Activated CD8-positive, alpha-beta T cell treated with anti-CD3 and anti-CD28 coated beads, Interleukin-2, amount 10 ng/mL, durations not matched to agents 7 days and 5 days (primary cell): ENCODE measurements around the gene CCR6. TPM values are rescaled to one million over a fixed set of nuclear protein-coding genes. Genes with fewer than 3 reads are reported as not detected.

Source experiments
- ATAC-seq: fragments of 150-1000 bp; cut with Tn5 transposase; one replicate; pipeline ENCODE4 v1.10.0; 2021; ENCODE audit warnings: moderate library complexity
- CTCF ChIA-PET: fragments of 350-600 bp; sonication (Branson Sonifier 250); formaldehyde crosslinking; loops from one replicate; lab custom pipeline; 2021; ENCODE audit warnings: antibody characterized with exemption; lab: Charles Lee
- POLR2A ChIA-PET: fragments of 350-600 bp; sonication (Branson Sonifier 250); formaldehyde crosslinking; loops from one replicate; lab custom pipeline; 2021; ENCODE audit warnings: antibody characterized with exemption; lab: Charles Lee
- DNase-seq: peaks from one replicate; pipeline ENCODE4 v3.0.0-alpha.2; 2020
- H3K27ac Mint-ChIP-seq: one replicate; pipeline ENCODE4 v1.8.0; 2021; ENCODE audit warnings: mild to moderate bottlenecking, mixed read lengths
- H3K27me3 Mint-ChIP-seq: one replicate; pipeline ENCODE4 v1.8.0; 2021; ENCODE audit warnings: low read depth, mixed read lengths
- H3K36me3 Mint-ChIP-seq: one replicate; pipeline ENCODE4 v1.8.0; 2021; ENCODE audit warnings: low read depth, mixed read lengths
- H3K4me1 Mint-ChIP-seq: one replicate; pipeline ENCODE4 v1.8.0; 2021; ENCODE audit warnings: low read depth, mixed read lengths
- H3K4me3 Mint-ChIP-seq: one replicate; pipeline ENCODE4 v1.8.0; 2021; ENCODE audit warnings: mild to moderate bottlenecking, mixed read lengths
- H3K9me3 Mint-ChIP-seq: one replicate; pipeline ENCODE4 v1.8.0; 2022; ENCODE audit warnings: mixed read lengths; ENCODE audit not compliant: insufficient read depth
- total RNA-seq, 2 experiments: library from RNA; stranded (reverse); gene quantifications; one replicate each; pipeline ENCODE4 v1.2.3, GENCODE V29; 2021

Gene CCR6
- total RNA-seq, 2 experiments from 2014 or later = 3.8 to 4.4 TPM

- Mint-ChIP-seq H3K4me3 (no peak overlapping the region), H3K4me1 (peaks cover 13% of the 10 kb centered on the region), H3K27me3 (no peaks in the 10 kb centered on the region), H3K36me3 (no peaks in the 10 kb centered on the region), H3K27ac (no peak overlapping the region), H3K9me3 (no peaks in the 10 kb centered on the region)
- CTCF ChIA-PET = no interaction called here
- ATAC-seq (no peak), DNase-seq (no peak)
- POLR2A ChIA-PET = no interaction called here
These were observed 25.1 kb downstream of the CCR6 start for GRCh38 chr6:167148021-167148420.

DNA sequence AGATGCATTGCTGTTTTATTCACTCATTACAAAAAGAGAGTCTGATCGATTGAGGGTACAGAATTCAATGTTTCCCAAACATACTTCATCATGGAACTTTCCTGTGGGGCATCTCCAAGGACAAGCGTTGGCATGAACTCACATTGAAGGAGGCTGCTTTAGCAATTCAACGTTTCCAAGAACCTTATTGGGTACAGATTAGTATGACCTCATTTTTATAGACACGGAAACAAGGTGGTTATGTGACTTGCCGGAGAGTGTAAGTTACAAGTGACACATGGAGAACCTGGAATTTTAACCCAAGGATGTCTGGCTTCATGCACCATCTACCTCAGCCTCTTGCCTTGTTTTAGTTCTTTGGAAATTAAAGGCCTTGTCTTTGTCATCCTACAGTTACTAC lies 26.1 kb downstream of the CCR6 start:
- H3K9me3 Mint-ChIP-seq = no peaks in the 10 kb centered on the region
- no peaks in the 10 kb centered on the region for H3K36me3 Mint-ChIP-seq
- no peaks in the 10 kb centered on the region for H3K27me3 Mint-ChIP-seq
- ChIA-PET POLR2A (no interaction called here), CTCF (no interaction called here)
- no peak overlapping the region for H3K27ac Mint-ChIP-seq
- DNase-seq = no peak
- no peak for ATAC-seq
- peaks cover 20% of the 10 kb centered on the region for H3K4me1 Mint-ChIP-seq
- no peak overlapping the region for H3K4me3 Mint-ChIP-seq

DNA sequence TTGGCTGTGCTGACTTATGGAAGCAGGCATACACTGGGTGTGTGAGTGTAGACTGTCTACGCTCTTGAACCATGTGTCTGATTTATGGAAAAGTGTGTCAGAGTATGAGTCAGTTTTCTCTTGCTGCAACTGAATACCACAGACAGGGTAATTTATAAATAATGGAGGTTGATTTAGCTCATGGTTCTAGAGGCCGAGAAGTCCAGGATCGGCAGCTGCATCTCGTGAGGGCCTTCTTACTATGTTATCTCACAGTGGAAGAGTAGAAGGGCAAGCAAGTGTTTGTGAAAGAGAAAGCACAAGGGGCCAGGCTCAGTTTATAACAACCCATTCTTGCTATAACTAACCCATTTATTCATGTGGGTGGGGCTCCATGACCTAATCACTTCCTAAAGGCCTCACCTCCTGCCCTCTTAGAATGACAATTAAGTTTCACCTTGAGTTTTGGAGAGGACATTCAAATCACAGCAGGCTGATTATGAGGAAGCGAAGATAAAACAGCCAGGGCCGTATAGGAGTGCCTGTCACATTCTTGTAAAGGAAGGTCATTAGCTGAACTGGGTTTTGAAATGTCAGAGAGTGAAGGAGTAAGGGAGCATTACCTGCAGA lies 28.1 kb downstream of the CCR6 start:
- no peak overlapping the region for H3K4me3 Mint-ChIP-seq
- POLR2A ChIA-PET = no interaction called here
- H3K27ac Mint-ChIP-seq = no peak overlapping the region
- CTCF ChIA-PET = no interaction called here
- ATAC-seq (no peak), DNase-seq (no peak)
- H3K36me3 Mint-ChIP-seq = no peaks in the 10 kb centered on the region
- peaks cover 20% of the 10 kb centered on the region for H3K4me1 Mint-ChIP-seq
- no peaks in the 10 kb centered on the region for H3K9me3 Mint-ChIP-seq
- peaks cover 3% of the 10 kb centered on the region for H3K27me3 Mint-ChIP-seq

GRCh38 chr6:167151648-167152047 lies 28.8 kb downstream of the CCR6 start:
- no peaks in the 10 kb centered on the region for H3K9me3 Mint-ChIP-seq
- CTCF ChIA-PET = no interaction called here
- H3K4me3 Mint-ChIP-seq = no peak overlapping the region
- H3K36me3 Mint-ChIP-seq = no peaks in the 10 kb centered on the region
- DNase-seq = no peak
- POLR2A ChIA-PET = no interaction called here
- H3K4me1 Mint-ChIP-seq = peaks cover 20% of the 10 kb centered on the region
- no peak overlapping the region for H3K27ac Mint-ChIP-seq
- H3K27me3 Mint-ChIP-seq = peaks cover 3% of the 10 kb centered on the region
- ATAC-seq = no peak

DNA sequence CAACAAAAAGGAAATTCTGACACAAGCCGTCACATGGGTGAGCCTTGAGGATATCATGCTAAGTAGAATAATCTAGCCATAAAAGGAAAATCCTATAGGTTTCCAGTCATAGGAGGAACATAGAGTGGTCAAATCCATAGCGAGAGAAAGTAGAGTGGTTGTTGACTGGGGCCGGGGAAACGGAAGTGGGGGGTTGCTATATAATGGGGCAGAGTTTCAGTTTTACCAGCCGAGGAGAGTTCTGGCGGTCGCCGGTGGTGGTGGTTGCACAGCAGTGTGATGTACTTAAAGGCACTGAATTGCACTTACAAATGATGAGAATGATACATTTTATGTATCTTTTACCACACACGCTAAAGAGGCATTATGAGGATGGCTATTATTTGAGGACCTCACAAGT lies 30.0 kb downstream of the CCR6 start:
- DNase-seq (peak; percentile 40), ATAC-seq (peak; percentile 49)
- peaks cover 20% of the 10 kb centered on the region for H3K4me1 Mint-ChIP-seq
- peak overlapping the region; percentile 60 for H3K4me3 Mint-ChIP-seq
- H3K9me3 Mint-ChIP-seq = no peaks in the 10 kb centered on the region
- POLR2A ChIA-PET = no interaction called here
- CTCF ChIA-PET = interaction anchor here (0.9 to 1.4 kb wide), 2 partner anchors 11 to 164 kb away, joined by 3 to 4 read pairs; no protein-coding TSS in a partner anchor
- H3K27me3 Mint-ChIP-seq = peaks cover 3% of the 10 kb centered on the region
- no peak overlapping the region for H3K27ac Mint-ChIP-seq
- no peaks in the 10 kb centered on the region for H3K36me3 Mint-ChIP-seq

DNA sequence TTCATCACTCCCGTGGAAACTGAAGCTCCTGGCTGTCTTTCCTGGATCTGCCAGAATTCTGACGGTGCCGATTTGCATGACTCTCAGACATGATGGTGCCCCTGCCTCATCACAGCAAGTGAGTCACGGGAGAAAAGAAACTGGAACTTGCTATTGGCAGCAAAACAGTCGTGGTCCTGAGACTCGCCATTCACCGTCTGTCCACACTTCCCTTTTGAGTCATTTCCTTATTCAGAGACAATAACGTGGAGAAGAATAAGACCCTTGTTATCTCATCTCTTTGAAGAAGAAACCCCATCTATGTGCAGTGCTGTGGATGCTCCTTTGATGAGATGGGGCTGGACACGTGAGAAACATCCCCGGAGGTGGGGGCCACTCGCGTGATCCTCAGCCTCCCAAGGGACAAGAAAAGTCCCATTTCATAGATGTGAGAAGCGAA lies 30.6 kb downstream of the CCR6 start:
- POLR2A ChIA-PET = no interaction called here
- H3K4me1 Mint-ChIP-seq = peaks cover 20% of the 10 kb centered on the region
- no peaks in the 10 kb centered on the region for H3K9me3 Mint-ChIP-seq
- CTCF ChIA-PET = interaction anchor here (1.4 kb wide), 1 partner anchor 164 kb away, joined by 4 read pairs; no protein-coding TSS in a partner anchor
- no peaks in the 10 kb centered on the region for H3K36me3 Mint-ChIP-seq
- DNase-seq = no peak
- H3K4me3 Mint-ChIP-seq = peak overlapping the region; percentile 60
- H3K27me3 Mint-ChIP-seq = peaks cover 3% of the 10 kb centered on the region
- ATAC-seq = no peak
- peak overlapping the region; percentile 68 for H3K27ac Mint-ChIP-seq

DNA sequence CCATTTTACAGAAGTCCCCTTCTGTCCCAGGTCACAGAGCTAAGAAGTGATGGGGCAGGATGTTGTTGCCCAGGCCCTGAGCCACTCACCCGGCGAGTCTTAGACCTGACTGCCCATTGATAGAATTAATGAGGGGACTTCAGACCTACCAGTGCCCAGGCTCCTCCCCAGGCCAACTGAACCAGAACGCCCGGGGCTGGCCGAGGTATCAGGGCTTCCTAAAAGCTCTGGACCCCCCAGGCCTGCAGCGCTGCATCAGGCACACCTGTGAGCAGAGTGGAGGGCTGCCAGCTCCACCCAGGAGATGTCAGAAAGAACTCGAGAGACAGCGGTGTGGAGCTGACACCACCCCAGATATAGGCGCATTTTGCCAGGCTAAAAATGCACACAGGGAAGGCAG lies 31.4 kb downstream of the CCR6 start:
- ChIA-PET CTCF (no interaction called here), POLR2A (no interaction called here)
- ATAC-seq (no peak), DNase-seq (no peak)
- H3K27me3 Mint-ChIP-seq = peaks cover 3% of the 10 kb centered on the region
- H3K4me3 Mint-ChIP-seq = no peak overlapping the region
- H3K9me3 Mint-ChIP-seq = no peaks in the 10 kb centered on the region
- peaks cover 20% of the 10 kb centered on the region for H3K4me1 Mint-ChIP-seq
- no peaks in the 10 kb centered on the region for H3K36me3 Mint-ChIP-seq
- no peak overlapping the region for H3K27ac Mint-ChIP-seq

GRCh38 chr6:167154895-167155294 lies 32.0 kb downstream of the CCR6 start:
- CTCF ChIA-PET = no interaction called here
- H3K27me3 Mint-ChIP-seq = peaks cover 5% of the 10 kb centered on the region
- no peak overlapping the region for H3K4me3 Mint-ChIP-seq
- no peak for DNase-seq
- no peaks in the 10 kb centered on the region for H3K9me3 Mint-ChIP-seq
- POLR2A ChIA-PET = no interaction called here
- H3K27ac Mint-ChIP-seq = no peak overlapping the region
- peaks cover 20% of the 10 kb centered on the region for H3K4me1 Mint-ChIP-seq
- no peak for ATAC-seq
- H3K36me3 Mint-ChIP-seq = no peaks in the 10 kb centered on the region

GRCh38 chr6:167157414-167157813 lies 34.5 kb downstream of the CCR6 start:
- H3K9me3 Mint-ChIP-seq = no peaks in the 10 kb centered on the region
- peaks cover 8% of the 10 kb centered on the region for H3K27me3 Mint-ChIP-seq
- no peaks in the 10 kb centered on the region for H3K36me3 Mint-ChIP-seq
- H3K4me3 Mint-ChIP-seq = no peak overlapping the region
- ChIA-PET CTCF (no interaction called here), POLR2A (no interaction called here)
- no peak for ATAC-seq
- no peak overlapping the region for H3K27ac Mint-ChIP-seq
- no peak for DNase-seq
- H3K4me1 Mint-ChIP-seq = peaks cover 13% of the 10 kb centered on the region

DNA sequence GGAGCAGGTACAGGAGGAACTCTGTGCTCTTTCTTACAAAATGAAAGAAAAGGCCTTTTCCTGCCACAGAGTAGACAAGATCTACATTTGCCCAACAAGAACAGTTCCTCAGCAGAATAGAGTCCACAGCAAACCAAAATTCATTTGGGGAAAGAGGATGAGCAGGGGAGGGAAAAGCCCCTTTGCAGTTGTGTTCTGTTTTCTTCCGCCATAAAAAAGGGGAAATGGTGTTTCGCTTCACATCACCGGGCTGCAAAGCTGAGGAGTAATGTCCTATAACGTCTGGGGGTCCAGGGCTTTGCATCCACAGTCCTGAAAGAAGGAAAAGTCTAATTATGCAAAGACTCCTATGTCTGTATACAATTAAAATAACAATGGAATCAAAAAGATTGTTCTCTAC lies 35.0 kb downstream of the CCR6 start, which contains the start of gene GPR31:
Gene GPR31 (minus strand): TSS at position 118 of the 400 bp plus-strand sequence. CDS start 149 bp downstream, outside the sequence.
- DNase-seq (no peak), ATAC-seq (no peak)
- H3K9me3 Mint-ChIP-seq = no peaks in the 10 kb centered on the region
- H3K4me1 Mint-ChIP-seq = peaks cover 9% of the 10 kb centered on the region
- H3K4me3 Mint-ChIP-seq = no peak within 1 kb of the TSS
- CTCF ChIA-PET = no interaction called here
- POLR2A ChIA-PET = no interaction called here
- H3K27ac Mint-ChIP-seq = no peak within 1 kb of the TSS
- peaks cover 8% of the 10 kb centered on the region for H3K27me3 Mint-ChIP-seq
- H3K36me3 Mint-ChIP-seq = no peaks in the 10 kb centered on the region

GRCh38 chr6:167161851-167162467 lies 39.1 kb downstream of the CCR6 start:
- peaks cover 8% of the 10 kb centered on the region for H3K27me3 Mint-ChIP-seq
- DNase-seq = no peak
- CTCF ChIA-PET = interaction anchor here (1.1 kb wide), 1 partner anchor 33 kb away, joined by 3 read pairs; no protein-coding TSS in a partner anchor

GRCh38 chr6:167162591-167162990 lies 39.7 kb downstream of the CCR6 start:
- CTCF ChIA-PET = no interaction called here

More at GRCh38 chr6:167161851-167162467, 39.1 kb downstream of the CCR6 start:
- ATAC-seq = no peak
- POLR2A ChIA-PET = no interaction called here
- Mint-ChIP-seq H3K36me3 (no peaks in the 10 kb centered on the region), H3K4me3 (no peak overlapping the region), H3K27ac (no peak overlapping the region), H3K4me1 (no peaks in the 10 kb centered on the region), H3K9me3 (no peaks in the 10 kb centered on the region)

More at GRCh38 chr6:167162591-167162990, 39.7 kb downstream of the CCR6 start:
- Mint-ChIP-seq H3K4me1 (no peaks in the 10 kb centered on the region), H3K27me3 (peaks cover 8% of the 10 kb centered on the region), H3K27ac (no peak overlapping the region), H3K9me3 (no peaks in the 10 kb centered on the region), H3K4me3 (no peak overlapping the region), H3K36me3 (no peaks in the 10 kb centered on the region)
- no peak for DNase-seq
- POLR2A ChIA-PET = no interaction called here
- no peak for ATAC-seq
